SK-N-SH (cell line): ENCODE results near the gene FBXO47. TPM values are rescaled to one million over a fixed set of nuclear protein-coding genes. Genes with fewer than 3 reads are reported as not detected.

Experiments used
- CTCF ChIA-PET: fragments of 300-600, 350-600 bp; formaldehyde crosslinking; extraction: SDS; loops from one replicate; lab custom pipeline; 2021; lab: Yijun Ruan, JAX
- POLR2A ChIA-PET: fragments of 350-600 bp; sonication (Branson Sonifier 250); formaldehyde crosslinking; extraction: SDS; loops from one replicate; lab custom pipeline; 2020; ENCODE audit warnings: antibody characterized with exemption, inconsistent platforms; lab: Yijun Ruan, JAX
- DNase-seq: peaks from one replicate; pipeline ENCODE4 v3.0.0; 2012
- H2AFZ ChIP-seq: fragments of 200-600 bp; sonication (generic); 2 replicates; pipeline ENCODE4 v1.8.1; 2016; ENCODE audit warnings: antibody characterized with exemption, mild to moderate bottlenecking, low read depth
- H3F3A ChIP-seq: fragments of 200-600 bp; sonication (generic); replicated peaks from 2 replicates; pipeline ENCODE3; 2016; ENCODE audit warnings: antibody characterized with exemption, mild to moderate bottlenecking; ENCODE audit not compliant: insufficient read depth
- H3K27ac ChIP-seq, 2 experiments: fragments of 200-500 bp in 1 of 2; fragments of 200-600 bp in 1 of 2; sonication (Bioruptor generic) in 1 of 2; sonication (generic), shearing (Covaris generic) in 1 of 2; 2 replicates each; pipeline versions ENCODE4 v1.5.1 to v1.6.1; 2014 to 2016; ENCODE audit warnings: low read depth in 2 of 2, inconsistent platforms in 1 of 2, low read length in 1 of 2, mild to moderate bottlenecking in 1 of 2, mixed read lengths in 1 of 2
- H3K27me3 ChIP-seq: fragments of 200-600 bp; sonication (generic), shearing (Covaris generic); 2 replicates; pipeline ENCODE4 v1.6.1; 2016; ENCODE audit warnings: mixed run types; ENCODE audit not compliant: insufficient read depth
- H3K36me3 ChIP-seq, 2 experiments: fragments of 200-500 bp in 1 of 2; fragments of 200-600 bp in 1 of 2; sonication (Bioruptor generic) in 1 of 2; sonication (generic) in 1 of 2; replicated peaks in 1 of 2; 2 replicates each; pipeline versions ENCODE3 to v1.5.1; 2014 to 2016; ENCODE audit warnings: low read length in 1 of 2, mild to moderate bottlenecking in 1 of 2; ENCODE audit not compliant: insufficient read depth in 2 of 2, control insufficient read depth in 1 of 2
- H3K4me1 ChIP-seq, 2 experiments: fragments of 200-500 bp in 1 of 2; fragments of 200-600 bp in 1 of 2; sonication (Bioruptor generic) in 1 of 2; sonication (generic), shearing (Covaris generic) in 1 of 2; 2 replicates each; pipeline versions ENCODE4 v1.5.1 to v1.6.1; 2014 to 2016; ENCODE audit warnings: low read depth in 1 of 2, low read length in 1 of 2, mixed run types in 1 of 2; ENCODE audit not compliant: insufficient read depth in 2 of 2, control insufficient read depth in 1 of 2
- H3K4me2 ChIP-seq: fragments of 200-600 bp; sonication (generic), shearing (Covaris generic); 2 replicates; pipeline ENCODE4 v1.6.1; 2017; ENCODE audit warnings: mixed run types
- H3K4me3 ChIP-seq, 2 experiments: fragments of 200-500 bp in 1 of 2; fragments of 200-600 bp in 1 of 2; sonication (Bioruptor generic) in 1 of 2; sonication (generic), shearing (Covaris generic) in 1 of 2; 2 replicates each; pipeline versions ENCODE4 v1.5.1 to v1.8.1; 2014 to 2016; ENCODE audit warnings: low read depth in 2 of 2, inconsistent platforms in 1 of 2, low read length in 1 of 2, mild to moderate bottlenecking in 1 of 2, mixed read lengths in 1 of 2, moderate library complexity in 1 of 2
- H3K79me2 ChIP-seq: fragments of 200-600 bp; sonication (generic); 2 replicates; pipeline ENCODE4 v1.8.1; 2017; ENCODE audit warnings: mild to moderate bottlenecking; ENCODE audit not compliant: insufficient read depth
- H3K9ac ChIP-seq: fragments of 200-600 bp; sonication (generic); 2 replicates; pipeline ENCODE4 v1.6.1; 2017; ENCODE audit warnings: mixed run types
- H3K9me2 ChIP-seq: fragments of 200-600 bp; sonication (generic); 2 replicates; pipeline ENCODE4 v1.6.1; 2017; ENCODE audit warnings: mixed run types
- H3K9me3 ChIP-seq: fragments of 200-600 bp; sonication (generic); 2 replicates; pipeline ENCODE4 v1.6.1; 2017; ENCODE audit warnings: mixed run types, mild to moderate bottlenecking, moderate library complexity
- H4K20me1 ChIP-seq: fragments of 200-600 bp; sonication (generic); 2 replicates; pipeline ENCODE4 v1.6.1; 2017; ENCODE audit warnings: mild to moderate bottlenecking, mixed run types; ENCODE audit not compliant: insufficient read depth
- CTCF ChIP-seq: fragments of 200-600 bp; sonication (generic); IDR thresholded peaks from 2 replicates; pipeline ENCODE4 v1.6.1; 2017; ENCODE audit warnings: antibody characterized with exemption, mild to moderate bottlenecking, moderate library complexity
- EP300 ChIP-seq, 2 experiments: IDR thresholded peaks; 2 replicates each; pipeline versions ENCODE4 v1.4.0 to v1.6.1; 2012; ENCODE audit warnings: borderline replicate concordance in 1 of 2, low read depth in 1 of 2, low read length in 1 of 2
- EZH2phosphoT487 ChIP-seq: fragments of 200-600 bp; sonication (generic); IDR thresholded peaks from 2 replicates; pipeline ENCODE4 v1.6.1; 2017; ENCODE audit warnings: low read depth, mixed run types, mild to moderate bottlenecking, antibody characterized with exemption, moderate library complexity, borderline replicate concordance
- GABPA ChIP-seq: IDR thresholded peaks from 2 replicates; pipeline ENCODE4 v1.4.0; 2012; ENCODE audit warnings: low read depth, mild to moderate bottlenecking
- JUND ChIP-seq: IDR thresholded peaks from 2 replicates; pipeline ENCODE4 v1.4.0; 2012
- MAX ChIP-seq: IDR thresholded peaks from 2 replicates; pipeline ENCODE4 v1.4.0; 2012; ENCODE audit warnings: low read depth
- PBX3 ChIP-seq: IDR thresholded peaks from 2 replicates; pipeline ENCODE4; 2012
- ZBTB33 ChIP-seq: IDR thresholded peaks from 2 replicates; pipeline ENCODE4 v1.4.0; 2012; ENCODE audit warnings: low read depth, borderline replicate concordance
- WGBS: methylation state at CpG from one replicate; pipeline ENCODE4 v1.1.6; 2017; ENCODE audit warnings: low lambda C conversion rate; 5-methylcytosine and 5-hydroxymethylcytosine counted together
- polyA plus RNA-seq, 3 experiments: library from polyadenylated mRNA; depleted of rRNA; stranded (reverse); fragments of >200 nt; gene quantifications; 2 replicates each; pipeline ENCODE4 v1.2.3, GENCODE V29; 2012

FBXO47 gene
- polyA plus RNA-seq, 1 of the 3 experiments (the other 2 are of a cell fraction) = not detected

- Histone ChIP-seq H4K20me1 (0 out of 2 replicates have a peak, but pooled peaks cover 8% of the 10 kb centered on the region), H3K79me2 (no peaks in the 10 kb centered on the region), H3K27me3 (no peaks in the 10 kb centered on the region), H3K4me1 (peaks cover 9 to 22% of the 10 kb centered on the region in 2 experiments; a peak in 2 of 4 replicates), H3K9me3 (no peaks in the 10 kb centered on the region), H3K4me3 (peak overlapping the region; percentile 56 to 77), H2AFZ (peak overlapping the region; percentile 86; the same call in 1 of the 2 replicates), H3K9ac (peak overlapping the region; percentile 76; the same call in 1 of the 2 replicates), H3K9me2 (no peaks in the 10 kb centered on the region), H3K36me3 (no peaks in the 10 kb centered on the region), H3K4me2 (peak overlapping the region; percentile 83), H3F3A (peaks cover 39% of the 10 kb centered on the region), H3K27ac (peak overlapping the region; percentile 73 to 96; a peak in 3 of 4 replicates)
- TF ChIP-seq EZH2phosphoT487 = no peak
- TF ChIP-seq EP300 (IDR thresholded peaks at IDR 0.05; ENCODE audit: borderline replicate concordance in 1 of 2, low read depth in 1 of 2, low read length in 1 of 2) = no peak
- no peak for TF ChIP-seq JUND
- peak; percentile 44; the same call in 1 of the 2 replicates for TF ChIP-seq PBX3
- no peak for TF ChIP-seq CTCF
- no peak for TF ChIP-seq MAX
- no peak for TF ChIP-seq ZBTB33
- no peak for TF ChIP-seq GABPA
- ChIA-PET CTCF (interaction anchor here (1.0 to 1.1 kb wide), 2 partner anchors 310 to 319 kb away, joined by 3 read pairs; no protein-coding TSS in a partner anchor), POLR2A (interaction anchor here (0.6 to 3.8 kb wide), 7 partner anchors 12 to 186 kb away, joined by 3 to 39 read pairs (median 8); partner anchors contain the start of genes LASP1 and RPL23)
- DNase-seq = no peak
- 83% methylated on average over 2 of the region's 2 CpGs for WGBS
Observed at GRCh38 chr17:38926293-38927070, 40.7 kb downstream of the FBXO47 start.
